Dermis blood vessel endothelial cell (primary cell): ENCODE measurements around the gene EEF1A1. TPM values are rescaled to one million over a fixed set of nuclear protein-coding genes. Genes with fewer than 3 reads are reported as not detected.

Experiments
- DNase-seq: peaks from one replicate; pipeline ENCODE4 v3.0.0; 2010
- total RNA-seq: library from RNA; depleted of rRNA; stranded (reverse); fragments of >200 nt; gene quantifications from 2 replicates; pipeline ENCODE4 v1.2.3, GENCODE V29; 2014

The EEF1A1 gene
- total RNA-seq, 1 donor from 2014 or later = 26,919 TPM

DNA sequence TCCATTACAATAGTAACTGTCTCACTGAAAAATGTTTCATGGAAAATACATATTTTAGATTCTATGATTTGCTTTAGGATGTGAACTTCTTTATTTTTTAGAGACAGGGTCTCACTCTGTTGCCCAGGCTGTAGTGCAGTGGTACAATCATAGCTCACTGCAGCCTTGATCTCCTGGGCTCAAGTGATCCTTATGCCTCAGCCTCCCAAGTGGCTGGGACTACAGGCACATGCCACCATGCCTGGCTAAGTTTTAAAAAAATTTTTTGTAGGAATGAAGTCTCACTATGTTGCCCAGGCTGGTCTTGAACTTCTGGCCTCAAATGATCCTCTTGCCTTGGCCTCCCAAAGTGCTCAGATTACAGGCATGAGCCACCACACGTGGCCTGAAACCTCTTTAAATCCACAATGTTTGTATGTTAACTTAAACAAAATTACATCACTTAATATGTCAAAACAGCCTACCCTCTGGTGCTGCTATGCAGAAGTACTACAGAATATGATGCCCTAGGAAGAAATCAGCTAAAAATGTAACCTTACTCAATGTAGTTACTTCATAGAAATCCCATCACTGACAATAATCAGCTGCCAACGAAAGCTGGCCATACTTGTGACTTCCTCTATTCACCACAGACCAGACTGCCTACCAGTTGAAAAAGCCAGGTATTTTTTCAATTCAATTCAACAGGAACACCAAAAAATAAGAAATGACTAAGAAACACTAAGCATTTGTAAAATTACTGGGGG, 17.6 kb downstream of the EEF1A1 start:
- DNase-seq = no peak

DNA sequence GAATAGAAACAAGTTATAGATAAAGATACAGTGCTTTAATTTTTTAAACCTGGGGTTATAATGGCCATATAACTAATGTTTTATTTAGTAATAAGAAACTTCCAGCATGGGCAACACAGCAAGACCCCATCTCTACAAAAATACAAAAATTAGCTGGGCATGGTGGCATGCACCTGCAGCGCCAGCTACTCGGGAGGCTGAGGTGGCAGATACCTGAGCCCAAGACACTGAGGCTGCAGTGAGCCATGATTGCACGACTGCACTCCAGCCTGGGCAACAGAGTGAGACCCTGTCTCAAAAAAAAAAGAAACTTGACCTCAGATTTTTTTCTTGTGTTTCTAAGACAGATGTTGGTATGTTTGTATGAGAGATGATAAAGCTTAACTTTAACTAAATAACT, 22.9 kb downstream of the EEF1A1 start:
- DNase-seq = no peak

DNA sequence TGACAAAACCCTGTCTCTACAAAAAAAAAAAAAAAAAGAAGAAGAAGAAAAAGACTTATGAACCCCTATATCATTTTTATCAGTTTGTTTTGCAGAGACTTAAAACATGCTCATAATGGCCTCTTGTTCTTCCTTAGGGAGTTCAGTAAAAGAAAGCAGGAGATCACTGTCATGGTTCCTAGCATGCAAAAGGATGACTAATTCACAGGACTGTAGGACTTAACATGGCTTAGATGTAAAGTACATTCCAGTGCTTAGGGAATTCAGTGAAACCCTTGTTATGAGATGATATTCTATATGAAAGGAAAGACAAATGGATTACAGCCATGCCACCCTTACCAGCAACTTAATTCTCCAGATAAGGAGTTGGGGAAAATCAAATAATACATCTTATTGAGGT, 29.5 kb downstream of the EEF1A1 start:
- DNase-seq = no peak

DNA sequence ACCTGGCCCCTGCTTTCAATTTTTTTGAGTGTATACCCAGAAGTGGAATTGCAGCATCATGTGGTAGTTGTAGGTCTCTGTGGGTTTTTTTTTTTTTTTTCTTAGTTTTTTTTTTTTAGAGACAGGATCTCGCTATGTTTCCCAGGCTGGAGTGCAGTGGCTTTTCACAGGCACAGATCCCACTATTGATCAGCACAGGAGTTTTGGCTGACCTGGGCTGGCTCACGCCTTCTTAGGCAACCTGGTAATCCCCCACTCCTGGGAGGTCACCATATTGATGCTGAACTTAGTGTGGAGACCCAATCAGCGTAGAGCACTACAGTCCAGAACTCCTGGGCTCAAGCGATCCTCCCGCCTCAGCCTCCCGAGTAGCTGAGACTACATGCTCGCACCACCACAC, 33.4 kb downstream of the EEF1A1 start:
- DNase-seq = no peak

DNA sequence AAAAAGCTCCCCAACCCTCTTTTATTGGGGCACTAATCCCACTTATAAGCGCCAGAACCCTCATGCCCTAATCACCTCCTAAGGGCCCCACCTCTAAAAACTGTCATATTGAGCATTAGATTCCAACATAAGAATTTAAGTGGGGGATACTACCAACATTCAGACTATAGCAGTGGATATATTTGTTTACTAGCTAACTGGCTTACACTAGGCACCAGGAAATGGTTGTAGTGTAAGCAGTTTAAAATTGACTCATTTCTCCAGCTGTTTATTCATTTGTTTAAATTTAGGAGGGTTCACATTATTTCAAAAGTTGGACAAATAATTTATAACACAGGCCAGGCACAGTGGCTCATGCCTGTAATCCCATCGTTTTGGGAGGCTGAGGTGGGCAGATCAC, 36.4 kb downstream of the EEF1A1 start:
- DNase-seq = no peak

DNA sequence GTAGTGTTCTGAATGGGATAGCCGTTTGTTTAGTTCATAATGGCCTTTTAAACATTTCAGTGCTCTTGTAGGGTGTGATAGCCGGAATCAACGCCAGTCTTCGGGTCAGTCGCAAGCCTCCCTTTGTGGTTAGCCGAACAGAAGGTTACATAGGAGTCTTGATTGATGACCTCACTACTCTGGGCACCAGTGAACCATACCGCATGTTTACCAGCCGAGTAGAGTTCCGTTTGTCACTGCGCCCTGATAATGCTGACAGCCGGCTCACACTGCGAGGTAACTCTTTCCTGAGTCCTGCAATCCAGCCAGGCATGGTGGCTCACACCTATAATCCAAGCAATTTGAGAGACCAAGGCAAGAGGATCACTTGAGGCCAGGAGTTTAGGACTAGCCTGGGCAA, 38.9 kb downstream of the EEF1A1 start:
- DNase-seq = no peak

DNA sequence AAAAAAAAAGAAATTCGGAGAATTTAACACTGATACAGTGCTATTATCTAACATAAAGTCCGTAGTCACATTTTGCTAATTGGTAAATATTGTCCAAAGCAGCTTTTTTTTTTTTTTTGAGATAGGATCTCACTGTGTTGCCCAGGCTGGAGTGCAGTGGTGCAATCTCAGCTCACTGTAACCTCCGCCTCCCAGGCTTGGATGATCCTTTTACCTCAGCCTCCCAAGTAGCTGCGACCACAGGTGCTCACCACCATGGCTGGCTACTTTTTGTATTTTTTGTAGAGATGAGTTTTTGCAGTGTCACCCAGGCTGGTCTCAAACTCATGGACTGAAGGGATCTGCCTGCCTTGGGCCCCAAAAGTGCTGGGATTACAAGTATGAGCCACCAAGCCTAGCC, 43.4 kb downstream of the EEF1A1 start:
- DNase-seq = no peak

DNA sequence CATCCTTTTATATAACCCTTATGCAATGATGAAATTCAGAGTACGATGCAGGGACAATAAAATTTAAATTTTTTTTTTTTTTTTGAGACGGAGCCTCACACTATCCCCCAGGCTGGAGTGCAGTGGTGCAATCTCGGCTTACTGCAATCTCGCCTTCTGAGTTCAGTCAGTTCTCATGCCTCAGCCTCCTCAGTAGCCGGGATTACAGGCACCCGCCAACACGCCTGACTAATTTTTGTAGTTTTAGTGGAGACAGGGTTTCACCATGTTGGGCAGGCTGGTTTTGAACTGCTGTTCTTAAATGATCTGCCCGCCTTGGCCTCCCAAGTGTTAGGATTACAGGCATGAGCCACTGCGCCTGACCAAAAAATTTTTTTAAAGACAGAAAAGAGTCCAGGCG, 44.1 kb downstream of the EEF1A1 start:
- no peak for DNase-seq

DNA sequence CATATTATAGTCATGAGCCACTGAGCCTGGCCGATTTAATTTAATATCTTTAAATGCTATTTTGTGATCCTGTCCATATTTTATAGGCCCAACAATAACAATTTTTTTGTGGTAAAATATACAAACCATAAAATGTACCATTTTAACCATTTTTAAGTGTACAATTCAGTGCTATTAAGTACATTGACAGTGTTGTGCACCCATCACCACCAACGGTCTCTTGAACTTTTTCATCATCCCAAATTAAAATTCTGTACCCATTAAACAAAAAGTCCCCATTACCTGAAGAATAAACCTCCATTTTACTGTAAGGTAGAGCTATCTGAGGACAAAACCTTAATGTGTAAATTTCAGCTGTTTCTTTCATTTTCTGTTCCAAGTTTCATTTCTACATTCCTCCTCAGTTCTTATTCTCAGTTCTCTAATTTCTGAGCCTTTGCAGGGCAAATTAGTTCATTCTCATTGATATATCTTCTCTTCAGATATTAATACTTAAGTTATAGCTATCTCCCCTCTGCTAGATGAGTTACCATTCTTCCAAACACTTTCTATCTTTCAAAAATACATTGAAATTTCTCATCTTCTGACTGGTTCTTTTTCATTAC, 49.0 kb downstream of the EEF1A1 start:
- no peak for DNase-seq

Other genes starting within 250 kb of the EEF1A1 start
- not detected in 2 replicates for gene DPPA5, start 166.8 kb downstream of the EEF1A1 start, total RNA-seq
- not detected in 2 replicates for gene KHDC3L, start 158.4 kb downstream of the EEF1A1 start, total RNA-seq
- not detected in 2 replicates for gene OOEP, start 151.1 kb downstream of the EEF1A1 start, total RNA-seq
- 1.4 and 1.7 TPM in 2 replicates for gene DDX43, start 126.2 kb downstream of the EEF1A1 start, total RNA-seq
- 4.1 and 8.7 TPM in 2 replicates for gene CGAS, start 68.7 kb downstream of the EEF1A1 start, total RNA-seq
- gene MTO1, start 59.3 kb downstream of the EEF1A1 start, total RNA-seq = 28.8 and 30.0 TPM in 2 replicates
- 24.0 and 31.5 TPM in 2 replicates for gene SLC17A5, start 133.0 kb upstream of the EEF1A1 start, total RNA-seq
- 25.2 and 36.3 TPM in 2 replicates for gene CD109, start 175.2 kb upstream of the EEF1A1 start, total RNA-seq